Fibroblast of lung (primary cell): ENCODE data around the gene EBF4. TPM values are rescaled to one million over a fixed set of nuclear protein-coding genes. Genes with fewer than 3 reads are reported as not detected.

ENCODE experiments used
- DNase-seq, 2 donors: peaks; one replicate each; pipeline versions ENCODE4 v3.0.0 to v3.0.0-alpha.2; 2010; ENCODE audit warnings: low read depth in 2 of 2
- H2AFZ ChIP-seq: 2 replicates; pipeline ENCODE4 v1.5.1; 2012; ENCODE audit warnings: low read length, control low read depth, inconsistent platforms
- H3K27ac ChIP-seq: 2 replicates; pipeline ENCODE4 v1.5.1; 2011; ENCODE audit warnings: low read length, control low read depth; ENCODE audit not compliant: insufficient read depth
- H3K27me3 ChIP-seq: 2 replicates; pipeline ENCODE4 v1.5.1; 2011; ENCODE audit warnings: mild to moderate bottlenecking, low read length; ENCODE audit not compliant: control insufficient read depth, insufficient read depth
- H3K36me3 ChIP-seq: 2 replicates; pipeline ENCODE4 v1.5.1; 2011; ENCODE audit warnings: low read length; ENCODE audit not compliant: control insufficient read depth, insufficient read depth
- H3K4me1 ChIP-seq: 2 replicates; pipeline ENCODE4 v1.5.1; 2011; ENCODE audit warnings: low read length; ENCODE audit not compliant: control insufficient read depth, insufficient read depth; ENCODE audit errors: extremely low read depth
- H3K4me2 ChIP-seq: 2 replicates; pipeline ENCODE4 v1.5.1; 2011; ENCODE audit warnings: low read length, control low read depth; ENCODE audit not compliant: insufficient read depth; ENCODE audit errors: extremely low read depth
- H3K4me3 ChIP-seq, 4 experiments: fragments of 200-600 bp in 1 of 4; sonication (generic) in 1 of 4; replicated peaks in 1 of 4; 2 replicates each; pipeline ENCODE4 v1.5.1; 2011 to 2016; ENCODE audit warnings: low read length in 4 of 4, low read depth in 3 of 4, mild to moderate bottlenecking in 3 of 4, control low read depth in 2 of 4, inconsistent platforms in 1 of 4, mixed read lengths in 1 of 4; ENCODE audit not compliant: insufficient read depth in 1 of 4; ENCODE audit errors: control extremely low read depth in 1 of 4
- H3K79me2 ChIP-seq: 2 replicates; pipeline ENCODE4 v1.5.1; 2012; ENCODE audit warnings: mild to moderate bottlenecking, low read length, inconsistent platforms; ENCODE audit not compliant: control insufficient read depth, insufficient read depth
- H3K9ac ChIP-seq: 2 replicates; pipeline ENCODE4 v1.5.1; 2011; ENCODE audit warnings: mild to moderate bottlenecking, low read length, control low read depth; ENCODE audit not compliant: insufficient read depth
- H3K9me3 ChIP-seq: 2 replicates; pipeline ENCODE4 v1.5.1; 2012; ENCODE audit warnings: low read depth, low read length; ENCODE audit not compliant: control insufficient read depth, insufficient read depth
- H4K20me1 ChIP-seq: 2 replicates; pipeline ENCODE4 v1.5.1; 2011; ENCODE audit warnings: low read length; ENCODE audit not compliant: control insufficient read depth, insufficient read depth; ENCODE audit errors: extremely low read depth
- EZH2 ChIP-seq: IDR thresholded peaks from 2 replicates; pipeline ENCODE4 v1.5.1; 2012; ENCODE audit warnings: low read length, control low read depth, mild to moderate bottlenecking; ENCODE audit errors: missing control alignments
- polyA plus RNA-seq, 2 donors: library from polyadenylated mRNA; depleted of rRNA in 1 of 2; stranded (reverse) in 1 of 2; unstranded in 1 of 2; fragments of >200 nt; gene quantifications; 2 replicates each; pipeline ENCODE4 v1.2.1, GENCODE V29; 2011 to 2012; ENCODE audit warnings: missing spikeins in 1 of 2
- total RNA-seq: library from RNA; depleted of rRNA; stranded (reverse); fragments of >200 nt; gene quantifications from 2 replicates; pipeline ENCODE4 v1.2.1, GENCODE V29; 2014
- TF ChIP-seq, protein P1 (sequence below), 2 donors: IDR thresholded peaks in 1 of 2; conservative IDR thresholded peaks in 1 of 2; 1 replicate in 1 of 2; 2 replicates in 1 of 2; pipeline ENCODE4 v1.5.1; 2011 to 2012; ENCODE audit warnings: low read length in 2 of 2, control low read depth in 1 of 2, inconsistent platforms in 1 of 2, low read depth in 1 of 2, mild to moderate bottlenecking in 1 of 2

EBF4 gene
- total and polyA plus RNA-seq, 2 donors (not counting 1 experiment from before 2014, with no cell fraction given) = 0.35 to 0.99 TPM

DNA sequence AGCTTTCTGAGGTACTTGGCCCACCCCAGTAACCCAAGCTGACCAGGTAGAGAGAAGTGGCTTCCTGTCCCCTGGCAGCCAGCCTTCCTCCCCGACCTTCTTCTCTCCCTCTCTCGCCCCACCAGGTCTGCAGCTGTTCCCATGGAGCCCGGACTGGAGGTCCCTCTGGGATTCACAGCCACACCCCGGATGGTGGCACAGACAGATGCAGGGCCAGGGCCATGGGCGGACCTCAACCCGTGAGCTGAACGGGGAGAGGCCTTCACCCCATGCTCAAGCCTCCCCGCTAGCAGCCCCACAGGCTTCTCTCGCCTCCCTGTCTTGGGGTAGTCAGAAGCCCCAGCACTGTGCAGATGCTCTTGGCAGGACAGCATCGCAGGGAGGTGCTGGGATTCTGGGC is 66.6 kb downstream of the EBF4 start:
- H4K20me1 ChIP-seq = no peaks in the 10 kb centered on the region
- peaks cover 16% of the 10 kb centered on the region for H3K27me3 ChIP-seq
- H3K4me1 ChIP-seq = no peaks in the 10 kb centered on the region
- H3K36me3 ChIP-seq = no peaks in the 10 kb centered on the region
- no peak for DNase-seq
- H3K9me3 ChIP-seq = no peaks in the 10 kb centered on the region
- H2AFZ ChIP-seq = no peak overlapping the region
- H3K4me3 ChIP-seq = no peak overlapping the region
- H3K79me2 ChIP-seq = no peaks in the 10 kb centered on the region
- H3K27ac ChIP-seq = no peak overlapping the region
- no peak overlapping the region for H3K4me2 ChIP-seq
- H3K9ac ChIP-seq = no peak overlapping the region
- TF ChIP-seq EZH2 = no peak
- TF ChIP-seq, protein P1, sequence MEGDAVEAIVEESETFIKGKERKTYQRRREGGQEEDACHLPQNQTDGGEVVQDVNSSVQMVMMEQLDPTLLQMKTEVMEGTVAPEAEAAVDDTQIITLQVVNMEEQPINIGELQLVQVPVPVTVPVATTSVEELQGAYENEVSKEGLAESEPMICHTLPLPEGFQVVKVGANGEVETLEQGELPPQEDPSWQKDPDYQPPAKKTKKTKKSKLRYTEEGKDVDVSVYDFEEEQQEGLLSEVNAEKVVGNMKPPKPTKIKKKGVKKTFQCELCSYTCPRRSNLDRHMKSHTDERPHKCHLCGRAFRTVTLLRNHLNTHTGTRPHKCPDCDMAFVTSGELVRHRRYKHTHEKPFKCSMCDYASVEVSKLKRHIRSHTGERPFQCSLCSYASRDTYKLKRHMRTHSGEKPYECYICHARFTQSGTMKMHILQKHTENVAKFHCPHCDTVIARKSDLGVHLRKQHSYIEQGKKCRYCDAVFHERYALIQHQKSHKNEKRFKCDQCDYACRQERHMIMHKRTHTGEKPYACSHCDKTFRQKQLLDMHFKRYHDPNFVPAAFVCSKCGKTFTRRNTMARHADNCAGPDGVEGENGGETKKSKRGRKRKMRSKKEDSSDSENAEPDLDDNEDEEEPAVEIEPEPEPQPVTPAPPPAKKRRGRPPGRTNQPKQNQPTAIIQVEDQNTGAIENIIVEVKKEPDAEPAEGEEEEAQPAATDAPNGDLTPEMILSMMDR (conservative IDR thresholded peaks at IDR 0.05 in 1 of 2, IDR thresholded peaks at IDR 0.05 in 1 of 2; ENCODE audit: low read depth in 1 of 2, low read length in 2 of 2) = no peak

DNA sequence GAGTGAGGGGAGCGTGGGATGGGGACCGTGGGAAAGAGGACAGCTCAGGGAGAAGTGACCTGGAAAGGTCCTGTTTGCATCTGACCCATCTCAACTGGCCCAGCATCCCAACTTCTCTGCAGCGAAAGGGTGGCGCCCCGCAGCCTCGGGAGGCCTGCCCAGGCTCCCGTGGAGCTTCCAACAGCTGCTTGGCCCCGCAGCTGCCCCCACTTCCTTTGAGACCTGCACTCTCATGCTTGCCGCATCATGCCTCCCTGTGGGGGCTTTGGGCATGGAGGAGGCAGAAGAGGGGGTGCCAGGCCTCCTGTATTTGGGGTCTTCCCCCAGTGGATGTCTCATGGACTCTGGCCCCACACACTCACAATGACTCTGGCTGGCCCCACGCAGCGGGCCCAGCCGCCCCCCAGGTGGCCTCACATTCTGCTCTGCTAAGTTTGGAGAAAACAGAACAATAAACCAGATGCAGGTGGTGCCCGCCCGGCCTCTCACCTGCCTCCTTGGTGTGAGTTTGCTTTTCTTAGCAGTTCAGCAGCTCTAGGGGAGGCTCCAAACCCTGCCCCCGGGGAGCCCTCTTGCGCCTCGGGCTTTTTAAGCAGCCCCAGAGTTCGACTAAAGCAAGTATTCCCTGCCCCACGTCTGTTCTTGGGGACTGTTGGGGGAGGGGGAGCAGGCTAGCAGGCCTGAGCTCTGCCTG is 67.2 kb downstream of the EBF4 start:
- Histone ChIP-seq H3K27ac (no peak overlapping the region), H3K4me1 (no peaks in the 10 kb centered on the region), H3K9ac (no peak overlapping the region), H2AFZ (no peak overlapping the region), H4K20me1 (no peaks in the 10 kb centered on the region), H3K4me3 (no peak overlapping the region), H3K9me3 (no peaks in the 10 kb centered on the region), H3K27me3 (peaks cover 12% of the 10 kb centered on the region), H3K79me2 (no peaks in the 10 kb centered on the region), H3K36me3 (no peaks in the 10 kb centered on the region), H3K4me2 (no peak overlapping the region)
- TF ChIP-seq, protein P1 (conservative IDR thresholded peaks at IDR 0.05 in 1 of 2, IDR thresholded peaks at IDR 0.05 in 1 of 2; ENCODE audit: low read depth in 1 of 2, low read length in 2 of 2) = no peak
- TF ChIP-seq EZH2 = no peak
- no peak for DNase-seq

DNA sequence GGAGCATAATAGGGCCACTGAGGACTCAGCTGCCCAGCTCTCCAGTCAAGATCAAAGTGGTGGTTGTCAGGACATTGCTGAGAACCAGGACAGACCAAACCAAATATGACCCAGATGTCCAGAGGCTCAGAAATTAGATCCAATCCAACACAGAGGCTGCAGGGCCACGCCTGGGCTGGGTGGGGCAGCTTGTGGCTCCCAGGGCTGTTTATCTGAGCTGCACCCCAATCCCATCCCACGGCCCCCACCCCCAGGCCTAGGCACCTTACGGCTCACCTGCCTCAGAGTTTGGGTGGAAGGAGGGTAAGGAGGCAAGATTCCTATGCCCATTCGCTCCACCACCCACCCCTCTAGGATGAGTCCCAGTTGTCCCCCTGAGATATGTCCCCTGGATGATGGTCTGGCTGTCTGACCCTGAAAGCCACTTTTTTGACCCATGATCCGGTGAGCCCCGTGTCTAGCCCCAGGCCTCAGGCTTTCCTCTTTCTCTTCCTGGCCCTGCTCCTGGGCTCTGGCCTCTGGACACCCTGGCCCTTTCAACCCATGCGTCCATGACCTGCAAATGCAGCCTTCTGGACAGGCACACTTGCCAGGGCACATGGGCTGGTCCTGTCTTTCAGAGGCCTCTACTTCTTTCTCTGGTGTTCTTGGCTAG is 67.8 kb downstream of the EBF4 start:
- Histone ChIP-seq H3K9me3 (no peaks in the 10 kb centered on the region), H4K20me1 (no peaks in the 10 kb centered on the region), H3K4me2 (no peak overlapping the region), H3K27me3 (peaks cover 12% of the 10 kb centered on the region), H3K27ac (no peak overlapping the region), H3K36me3 (no peaks in the 10 kb centered on the region), H3K4me1 (no peaks in the 10 kb centered on the region), H3K79me2 (no peaks in the 10 kb centered on the region), H3K4me3 (no peak overlapping the region), H3K9ac (no peak overlapping the region), H2AFZ (no peak overlapping the region)
- no peak for DNase-seq
- TF ChIP-seq, protein P1 (conservative IDR thresholded peaks at IDR 0.05 in 1 of 2, IDR thresholded peaks at IDR 0.05 in 1 of 2; ENCODE audit: low read depth in 1 of 2, low read length in 2 of 2) = no peak
- TF ChIP-seq EZH2 = no peak
